ENCODE measurements around the gene MTG1.

The MTG1 gene

GRCh38 chr10:133394064-133394663, at the start of gene MTG1:
MTG1 (plus strand) TSS chr10:133394157; CDS start chr10:133394221, 64 bp downstream.
- peak; percentile 85 to 87 for DNase-seq

- no peak for DNase-seq
These were observed 49.7 kb upstream of the MTG1 start for GRCh38 chr10:133344236-133344635.

- no peak for DNase-seq
These were observed 47.5 kb upstream of the MTG1 start for GRCh38 chr10:133346413-133346812.

- DNase-seq = no peak
These were observed 46.0 kb upstream of the MTG1 start for GRCh38 chr10:133347710-133348517.

GRCh38 chr10:133349160-133349568, 44.8 kb upstream of the MTG1 start:
- no peak for DNase-seq

- no peak for DNase-seq
These were observed 44.4 kb upstream of the MTG1 start for GRCh38 chr10:133349577-133350011.

- no peak for DNase-seq
These were observed 43.5 kb upstream of the MTG1 start for GRCh38 chr10:133350283-133350949.

GRCh38 chr10:133350950-133351329, 43.0 kb upstream of the MTG1 start:
- no peak for DNase-seq

GRCh38 chr10:133351408-133352318, 42.3 kb upstream of the MTG1 start:
- DNase-seq = no peak

GRCh38 chr10:133353202-133353959, 40.6 kb upstream of the MTG1 start:
- no peak for DNase-seq

GRCh38 chr10:133353988-133354605, 39.9 kb upstream of the MTG1 start:
- DNase-seq = no peak

- DNase-seq = no peak
These were observed 39.2 kb upstream of the MTG1 start for GRCh38 chr10:133354672-133355240.

- DNase-seq = no peak
These were observed 38.7 kb upstream of the MTG1 start for GRCh38 chr10:133355266-133355665.

GRCh38 chr10:133355991-133356390, 38.0 kb upstream of the MTG1 start:
- DNase-seq = no peak

- DNase-seq = no peak
These were observed 37.2 kb upstream of the MTG1 start for GRCh38 chr10:133356549-133357284.

GRCh38 chr10:133357285-133358161, 36.4 kb upstream of the MTG1 start, which contains the start of gene FUOM:
FUOM (minus strand) TSS chr10:133358019; CDS start chr10:133358007, 12 bp downstream.
- no peak for DNase-seq

GRCh38 chr10:133358162-133358924, 35.6 kb upstream of the MTG1 start:
- DNase-seq = no peak

GRCh38 chr10:133358925-133359310, 35.0 kb upstream of the MTG1 start:
- DNase-seq = no peak
